Nephron progenitor cell (in vitro differentiated cells): ENCODE results near the gene LRAT.

Experiments used
- DNase-seq: peaks from one replicate; pipeline ENCODE4 v3.0.0; 2021
- H3K27ac Mint-ChIP-seq: 2 replicates; pipeline ENCODE4 v1.8.0; 2021; ENCODE audit warnings: mild to moderate bottlenecking, moderate library complexity, mixed read lengths
- H3K27me3 Mint-ChIP-seq: 2 replicates; pipeline ENCODE4 v1.8.0; 2021; ENCODE audit warnings: mild to moderate bottlenecking, low read depth, mixed read lengths; ENCODE audit not compliant: poor library complexity
- H3K36me3 Mint-ChIP-seq: 2 replicates; pipeline ENCODE4 v1.8.0; 2021; ENCODE audit warnings: low read depth, mixed read lengths
- H3K4me1 Mint-ChIP-seq: 2 replicates; pipeline ENCODE4 v1.8.0; 2021; ENCODE audit warnings: mixed read lengths
- H3K4me3 Mint-ChIP-seq: 2 replicates; pipeline ENCODE4 v1.8.0; 2021; ENCODE audit warnings: mild to moderate bottlenecking, moderate library complexity, mixed read lengths
- H3K9me3 Mint-ChIP-seq: 2 replicates; pipeline ENCODE4 v1.8.0; 2021; ENCODE audit warnings: mild to moderate bottlenecking, moderate library complexity, mixed read lengths
- TF ChIP-seq, protein P1 (sequence below): fragments of 200-600 bp; sonication (generic); IDR thresholded peaks from 2 replicates; pipeline ENCODE4 v1.5.0; 2021; ENCODE audit warnings: antibody characterized with exemption

The LRAT gene

DNA sequence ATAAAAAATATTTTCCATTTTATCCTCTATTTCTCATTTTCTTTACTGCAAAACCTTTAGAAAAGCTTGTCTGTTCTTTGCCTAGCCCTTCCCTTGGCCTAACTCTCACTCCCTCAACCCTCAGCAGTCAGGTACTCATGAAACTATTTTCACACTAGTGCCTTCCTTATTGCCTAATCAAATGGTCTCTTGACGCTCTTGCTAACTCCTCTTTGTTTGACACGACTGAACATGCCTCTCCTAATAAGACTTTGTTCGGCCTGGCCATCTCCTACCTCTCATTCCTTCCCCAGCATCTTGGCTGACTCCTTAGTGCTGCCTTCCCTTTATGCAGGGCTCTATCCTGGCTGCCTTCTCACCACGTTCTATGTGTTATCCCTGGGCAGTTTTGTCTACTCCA, 11.1 kb upstream of the LRAT start:
- Mint-ChIP-seq H3K27me3 (peaks cover 13% of the 10 kb centered on the region), H3K4me3 (no peak overlapping the region), H3K36me3 (no peaks in the 10 kb centered on the region), H3K9me3 (no peaks in the 10 kb centered on the region), H3K4me1 (no peaks in the 10 kb centered on the region), H3K27ac (no peak overlapping the region)
- TF ChIP-seq, protein P1, sequence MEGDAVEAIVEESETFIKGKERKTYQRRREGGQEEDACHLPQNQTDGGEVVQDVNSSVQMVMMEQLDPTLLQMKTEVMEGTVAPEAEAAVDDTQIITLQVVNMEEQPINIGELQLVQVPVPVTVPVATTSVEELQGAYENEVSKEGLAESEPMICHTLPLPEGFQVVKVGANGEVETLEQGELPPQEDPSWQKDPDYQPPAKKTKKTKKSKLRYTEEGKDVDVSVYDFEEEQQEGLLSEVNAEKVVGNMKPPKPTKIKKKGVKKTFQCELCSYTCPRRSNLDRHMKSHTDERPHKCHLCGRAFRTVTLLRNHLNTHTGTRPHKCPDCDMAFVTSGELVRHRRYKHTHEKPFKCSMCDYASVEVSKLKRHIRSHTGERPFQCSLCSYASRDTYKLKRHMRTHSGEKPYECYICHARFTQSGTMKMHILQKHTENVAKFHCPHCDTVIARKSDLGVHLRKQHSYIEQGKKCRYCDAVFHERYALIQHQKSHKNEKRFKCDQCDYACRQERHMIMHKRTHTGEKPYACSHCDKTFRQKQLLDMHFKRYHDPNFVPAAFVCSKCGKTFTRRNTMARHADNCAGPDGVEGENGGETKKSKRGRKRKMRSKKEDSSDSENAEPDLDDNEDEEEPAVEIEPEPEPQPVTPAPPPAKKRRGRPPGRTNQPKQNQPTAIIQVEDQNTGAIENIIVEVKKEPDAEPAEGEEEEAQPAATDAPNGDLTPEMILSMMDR: no peak
- no peak for DNase-seq

DNA sequence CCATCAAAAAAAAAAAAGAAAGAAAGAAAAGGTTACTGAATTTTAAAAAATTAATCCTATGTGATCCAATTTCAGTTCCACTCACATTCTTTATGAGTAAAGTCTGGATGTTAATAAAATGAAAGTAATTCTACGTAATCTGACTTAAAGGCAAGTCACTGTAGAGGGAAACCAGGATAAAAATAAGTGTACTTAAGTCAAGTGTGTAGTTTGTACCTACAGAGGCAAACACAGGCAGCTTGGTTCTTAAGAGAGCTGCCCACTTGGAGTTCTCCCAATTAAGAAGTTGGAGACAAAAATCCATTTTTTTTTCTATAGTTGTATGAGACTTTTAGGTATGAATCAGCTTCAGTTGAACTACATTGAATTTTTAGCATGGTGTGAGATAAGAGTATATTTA, 7.0 kb upstream of the LRAT start:
- no peak overlapping the region for H3K4me3 Mint-ChIP-seq
- DNase-seq: no peak
- TF ChIP-seq, protein P1: no peak
- peaks cover 47% of the 10 kb centered on the region for H3K27me3 Mint-ChIP-seq
- no peak overlapping the region for H3K27ac Mint-ChIP-seq
- no peaks in the 10 kb centered on the region for H3K36me3 Mint-ChIP-seq
- peaks cover 13% of the 10 kb centered on the region for H3K4me1 Mint-ChIP-seq
- H3K9me3 Mint-ChIP-seq: no peaks in the 10 kb centered on the region

DNA sequence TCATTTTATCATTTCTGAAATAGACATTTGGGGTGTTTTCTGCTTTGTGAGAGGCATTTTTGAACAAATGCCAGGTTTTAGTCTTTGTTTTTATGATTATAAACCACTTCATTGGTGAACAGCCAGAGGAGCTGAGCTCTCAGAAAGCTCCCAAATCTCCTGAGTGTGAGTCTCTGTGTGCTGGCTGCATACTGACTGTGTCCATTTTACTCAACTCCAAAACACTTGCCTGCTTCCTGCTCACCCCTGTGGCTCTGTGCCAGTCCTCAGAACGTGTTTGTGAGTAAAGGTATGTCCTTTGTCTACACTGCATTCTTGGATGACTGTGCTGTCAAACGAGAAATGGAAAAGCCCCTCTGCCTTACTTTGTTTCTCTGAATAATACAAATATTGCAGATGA, 5.4 kb upstream of the LRAT start:
- H3K9me3 Mint-ChIP-seq: no peaks in the 10 kb centered on the region
- no peaks in the 10 kb centered on the region for H3K36me3 Mint-ChIP-seq
- H3K27me3 Mint-ChIP-seq: peaks cover 55% of the 10 kb centered on the region
- H3K4me1 Mint-ChIP-seq: peaks cover 23% of the 10 kb centered on the region
- H3K4me3 Mint-ChIP-seq: no peak overlapping the region
- no peak overlapping the region for H3K27ac Mint-ChIP-seq
- TF ChIP-seq, protein P1: no peak
- DNase-seq: no peak

DNA sequence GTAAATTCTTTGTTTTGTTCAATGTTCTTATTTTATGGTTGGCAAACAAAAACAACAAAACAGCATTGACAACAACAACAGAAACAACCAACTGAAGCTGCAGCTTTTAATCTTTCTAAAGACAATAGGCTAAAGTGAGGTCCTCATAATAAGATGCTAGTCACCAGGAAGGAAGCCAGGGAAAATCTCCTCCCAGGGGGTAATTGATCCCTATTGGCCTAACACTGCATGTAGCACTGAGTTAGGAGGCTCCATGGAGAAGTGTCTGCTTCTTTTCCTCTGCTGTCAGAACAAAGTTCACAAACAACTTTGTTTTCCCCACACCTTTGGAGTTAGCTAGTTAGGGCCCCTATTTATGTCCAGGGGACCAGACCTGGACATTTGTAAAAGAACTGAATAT, 4.7 kb upstream of the LRAT start:
- H3K27me3 Mint-ChIP-seq: peaks cover 62% of the 10 kb centered on the region
- no peaks in the 10 kb centered on the region for H3K36me3 Mint-ChIP-seq
- no peak overlapping the region for H3K27ac Mint-ChIP-seq
- H3K9me3 Mint-ChIP-seq: no peaks in the 10 kb centered on the region
- DNase-seq: no peak
- TF ChIP-seq, protein P1: no peak
- H3K4me3 Mint-ChIP-seq: no peak overlapping the region
- peaks cover 29% of the 10 kb centered on the region for H3K4me1 Mint-ChIP-seq

DNA sequence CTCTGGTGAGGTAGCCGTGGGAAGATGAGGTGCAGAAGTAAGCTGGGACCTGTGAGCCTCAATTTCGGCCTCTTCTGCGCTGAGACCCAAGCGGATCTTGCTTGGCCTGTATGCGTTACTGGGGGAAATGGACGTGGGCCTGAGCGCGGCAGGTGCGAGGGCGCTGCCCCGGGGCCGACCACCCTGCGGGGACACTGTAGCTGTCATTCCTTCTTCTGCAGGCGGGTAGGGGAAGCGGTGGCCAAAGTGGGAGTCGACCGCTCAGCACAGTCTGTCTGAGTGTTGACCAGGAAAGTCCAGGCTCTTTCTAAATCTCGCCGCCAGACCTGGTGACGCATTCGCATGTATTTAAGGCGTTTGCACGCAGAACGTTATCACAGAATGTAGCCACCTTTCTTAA, 3.3 kb upstream of the LRAT start:
- Mint-ChIP-seq H3K4me3 (no peak overlapping the region), H3K4me1 (peaks cover 34% of the 10 kb centered on the region), H3K27me3 (peaks cover 75% of the 10 kb centered on the region), H3K36me3 (no peaks in the 10 kb centered on the region), H3K9me3 (no peaks in the 10 kb centered on the region), H3K27ac (no peak overlapping the region)
- TF ChIP-seq, protein P1: no peak
- no peak for DNase-seq

DNA sequence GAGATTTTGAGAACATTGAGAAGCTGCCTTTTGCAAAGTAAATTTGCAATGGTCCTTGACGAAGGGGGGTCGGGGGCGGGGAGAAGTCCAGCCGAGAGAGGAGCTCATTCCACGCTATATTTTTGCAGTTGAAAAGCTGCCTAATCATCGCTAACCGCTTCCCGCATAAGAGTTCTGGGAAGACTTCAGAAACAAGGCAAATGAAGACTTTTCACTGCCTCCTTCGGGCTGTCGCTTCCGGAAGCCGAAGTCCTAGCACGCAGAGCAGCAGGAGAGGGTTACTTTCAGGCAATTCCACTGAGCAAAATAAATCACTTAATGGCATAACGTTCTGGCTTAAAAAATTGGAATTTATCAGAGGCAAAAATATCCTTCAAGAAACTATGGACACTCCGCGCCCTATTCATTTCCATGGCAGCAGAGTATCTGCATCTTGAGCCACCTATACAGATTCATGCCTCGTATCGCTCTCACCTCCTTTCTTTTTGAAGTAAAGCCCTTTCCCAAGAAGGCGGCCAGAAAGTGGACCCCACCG, 2.6 kb upstream of the LRAT start:
- Mint-ChIP-seq H3K9me3 (no peaks in the 10 kb centered on the region), H3K4me3 (peak overlapping the region; percentile 63), H3K36me3 (no peaks in the 10 kb centered on the region), H3K27me3 (peaks cover 77% of the 10 kb centered on the region), H3K4me1 (peaks cover 34% of the 10 kb centered on the region), H3K27ac (no peak overlapping the region)
- TF ChIP-seq, protein P1: no peak
- DNase-seq: no peak
